T-helper 2 cell treated with Interferon-gamma antibody and Interleukin-4, amounts not matched to agents 100 ng/mL and 5 ng/mL, for 36 hours (primary cell): ENCODE results near the gene TMPRSS15. TPM values are rescaled to one million over a fixed set of nuclear protein-coding genes. Genes with fewer than 3 reads are reported as not detected.
"Not testable (repeated sequence)": the region's sequence is repeated elsewhere in the genome, so short reads cannot be mapped to it uniquely, and the experiment has no call there.

ENCODE experiments used
- intact Hi-C: fragments of 100-400 bp; cut with micrococcal nuclease; formaldehyde crosslinking; loops from one replicate; pipeline ENCODE4 v1.15.1; 2023
- total RNA-seq: library from RNA; stranded (reverse); gene quantifications from 2 replicates; pipeline ENCODE4 v1.2.3, GENCODE V29; 2022

Gene TMPRSS15
- not detected in 2 replicates for total RNA-seq

DNA sequence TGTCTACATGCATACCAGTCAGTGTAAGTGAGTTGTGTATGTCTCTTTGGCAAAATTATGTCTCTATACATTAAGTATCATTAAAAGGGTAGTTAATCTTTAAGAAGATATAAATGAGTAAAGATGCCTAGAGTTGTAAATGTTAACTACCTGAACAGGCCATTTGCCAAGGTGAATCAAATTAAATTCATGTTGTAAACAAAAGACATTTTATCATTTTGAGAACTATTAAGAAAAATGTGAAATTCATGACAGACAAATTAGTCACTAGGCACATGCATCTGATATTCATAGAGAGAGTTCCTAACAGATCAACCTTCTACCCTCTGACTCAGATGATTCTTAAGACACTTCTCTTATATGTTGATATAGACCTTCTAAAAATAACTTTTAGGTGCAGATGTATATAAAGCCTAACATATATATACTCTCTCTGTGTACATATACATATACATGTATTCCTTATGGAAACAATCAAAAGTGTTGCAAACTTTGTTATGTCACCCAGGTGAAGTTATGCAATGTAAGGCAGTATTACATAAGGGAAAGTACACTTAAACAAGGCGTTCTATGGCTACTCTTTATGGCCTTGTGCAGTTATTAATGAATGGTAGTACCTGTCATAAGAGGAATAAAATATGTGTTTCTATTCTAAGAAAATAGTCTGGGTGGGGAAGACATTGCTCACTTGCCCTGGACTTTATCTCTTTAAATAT lies at the start of gene TMPRSS15:
TMPRSS15 (minus strand) TSS at position 51 of the 716 bp plus-strand sequence. CDS start 163 bp downstream, outside the sequence.
- intact Hi-C loops = no loop called here

DNA sequence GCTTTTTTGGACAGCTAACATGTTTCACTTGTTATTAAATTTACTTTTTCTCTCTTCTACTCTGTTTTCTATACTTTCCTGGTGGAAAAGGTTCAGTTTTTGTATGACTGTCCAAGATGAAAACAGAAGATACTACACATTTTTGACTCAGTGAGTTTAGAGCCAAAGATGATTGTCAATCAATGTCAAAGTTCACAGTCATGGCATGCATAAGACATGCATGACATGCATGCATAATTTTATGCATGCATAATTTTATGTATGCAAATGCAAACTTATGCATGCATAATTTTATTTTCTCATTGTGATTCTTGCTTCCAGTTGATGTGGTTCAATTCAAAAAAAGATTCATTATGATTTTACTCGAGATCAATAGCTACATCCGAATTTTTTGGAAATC lies 48.1 kb upstream of the TMPRSS15 start:
- intact Hi-C loops = no loop called here

DNA sequence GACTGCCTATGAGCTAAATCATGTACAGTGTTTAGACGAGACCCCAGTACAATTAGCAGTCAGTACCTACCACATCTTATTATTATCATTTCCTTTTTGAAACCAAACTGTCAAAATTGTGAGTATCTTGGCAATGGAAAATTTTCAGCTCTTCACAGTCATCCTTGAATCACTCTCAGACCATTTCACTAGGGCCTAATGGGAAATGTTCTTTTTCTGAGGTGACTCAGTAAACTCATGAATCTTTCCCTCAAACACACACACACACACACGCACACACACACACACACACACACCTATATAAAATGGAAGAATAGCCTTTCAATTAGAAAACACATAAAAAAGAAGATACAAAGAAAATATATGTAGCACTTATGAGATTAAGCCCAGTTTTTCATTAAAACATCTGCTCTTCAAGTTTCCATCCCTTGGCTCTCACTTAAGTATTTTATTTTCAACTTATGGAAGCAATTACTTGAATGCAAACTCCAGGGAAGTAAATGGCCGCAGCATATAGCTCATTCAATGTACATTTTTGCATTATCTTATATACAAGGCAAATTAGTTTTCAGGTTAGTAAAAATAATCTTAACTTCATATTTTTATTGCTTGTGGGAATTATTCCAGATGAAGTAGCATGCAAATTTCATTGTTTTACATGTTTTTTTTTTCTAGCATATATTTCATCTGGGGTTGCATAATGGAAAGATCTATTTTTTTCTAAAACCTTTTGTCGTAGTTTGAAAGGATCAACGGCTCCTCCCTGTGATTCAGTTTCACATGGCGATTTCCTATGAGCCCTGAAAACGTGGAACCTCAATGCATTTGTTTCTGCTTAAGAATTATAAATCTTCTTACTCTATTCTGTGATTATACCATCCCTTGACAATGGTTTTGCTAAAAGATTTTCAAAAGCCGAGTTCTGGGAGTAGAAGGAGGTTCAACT lies 46.3 kb upstream of the TMPRSS15 start:
- intact Hi-C loops = no loop called here

- intact Hi-C loops = no loop called here
These were observed 40.1 kb upstream of the TMPRSS15 start for GRCh38 chr21:18443701-18444100.

- intact Hi-C loops = no loop called here
These were observed 39.5 kb upstream of the TMPRSS15 start for GRCh38 chr21:18443085-18443484.

DNA sequence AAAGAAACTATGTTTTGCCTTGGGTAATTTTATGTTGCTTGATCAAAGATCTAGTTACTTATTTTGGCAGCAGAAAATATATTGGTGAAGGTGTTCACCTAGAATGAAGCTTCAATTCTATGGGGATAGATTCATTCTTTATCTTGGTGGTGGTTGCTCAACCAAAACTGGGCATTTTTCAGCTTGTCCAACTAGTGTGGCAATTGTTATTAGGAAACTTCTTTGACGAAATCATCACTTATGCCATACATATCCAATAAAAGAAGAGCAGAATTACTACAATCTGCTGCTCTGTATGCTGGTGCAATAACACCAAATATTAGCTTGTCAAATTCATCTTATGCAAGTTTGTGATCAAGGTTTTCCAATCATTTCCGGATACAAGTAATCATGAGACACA lies 26.8 kb upstream of the TMPRSS15 start:
- intact Hi-C loops = no loop called here

DNA sequence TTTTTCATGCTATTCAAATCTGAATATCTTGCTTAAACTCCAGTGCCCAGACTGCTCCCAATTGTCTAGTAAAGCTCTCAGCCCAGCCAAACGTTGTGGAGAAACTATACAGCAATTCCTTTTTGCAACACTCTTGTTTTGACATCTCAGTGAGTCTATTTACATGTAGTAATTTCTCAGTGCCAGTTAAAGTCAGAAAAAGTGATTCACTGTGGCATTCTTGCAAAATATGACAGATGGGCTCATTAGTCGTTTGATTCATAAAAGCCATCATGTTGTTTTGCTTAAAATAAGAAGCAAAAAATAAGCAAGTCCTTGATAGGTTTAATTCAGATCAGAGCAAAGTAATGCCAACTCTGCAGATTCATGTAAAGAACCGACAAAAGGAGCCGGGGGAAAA lies 20.7 kb upstream of the TMPRSS15 start:
- intact Hi-C loops = no loop called here

DNA sequence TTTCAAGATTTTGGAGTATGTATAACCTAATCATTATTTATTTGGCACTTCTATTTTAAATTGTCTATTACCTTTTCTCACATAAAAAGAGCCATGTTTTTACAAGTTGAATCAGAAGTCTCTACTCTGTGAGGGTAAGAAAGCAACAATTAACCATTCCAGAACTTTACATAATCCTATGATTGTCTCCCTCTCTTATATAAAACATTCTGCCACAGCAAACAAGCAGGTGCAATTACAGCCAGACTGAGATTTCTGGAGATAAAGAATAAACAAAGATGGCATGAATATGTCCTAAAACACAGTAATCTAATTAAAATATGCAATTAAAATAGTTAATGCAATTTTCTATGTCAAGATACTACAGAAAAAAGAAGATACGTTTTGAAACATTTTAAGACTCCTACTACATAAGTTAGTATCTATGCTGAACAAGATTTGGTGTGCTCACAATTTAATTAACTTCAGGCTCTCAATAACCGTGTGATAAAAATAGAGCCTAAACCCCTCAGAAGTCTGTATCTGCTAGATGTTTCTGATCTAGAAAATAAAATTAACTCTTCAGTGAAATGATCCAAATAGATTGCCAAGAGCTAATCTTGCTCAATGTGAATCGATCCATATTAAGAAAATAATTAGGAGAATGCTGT lies 13.7 kb upstream of the TMPRSS15 start:
- intact Hi-C loops = no loop called here

DNA sequence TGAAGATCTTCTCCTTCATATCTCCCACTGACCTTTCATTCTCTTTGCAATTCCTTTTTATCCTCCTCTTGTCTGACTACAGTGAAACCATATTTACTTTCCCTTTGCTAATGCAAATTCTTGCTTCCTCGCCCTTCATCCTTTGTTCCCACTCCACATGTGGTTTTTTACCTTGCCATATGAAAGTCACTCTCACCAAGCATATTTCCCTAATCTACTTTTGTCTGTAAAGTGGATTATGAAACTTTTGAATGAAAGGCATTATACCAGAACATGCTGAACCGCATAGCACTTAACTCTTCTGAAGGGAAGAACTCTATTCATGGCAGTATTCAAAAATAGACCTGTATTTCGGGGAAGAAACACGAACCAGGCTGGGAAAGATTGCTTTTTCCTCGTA lies 8.0 kb upstream of the TMPRSS15 start:
- intact Hi-C loops = no loop called here

DNA sequence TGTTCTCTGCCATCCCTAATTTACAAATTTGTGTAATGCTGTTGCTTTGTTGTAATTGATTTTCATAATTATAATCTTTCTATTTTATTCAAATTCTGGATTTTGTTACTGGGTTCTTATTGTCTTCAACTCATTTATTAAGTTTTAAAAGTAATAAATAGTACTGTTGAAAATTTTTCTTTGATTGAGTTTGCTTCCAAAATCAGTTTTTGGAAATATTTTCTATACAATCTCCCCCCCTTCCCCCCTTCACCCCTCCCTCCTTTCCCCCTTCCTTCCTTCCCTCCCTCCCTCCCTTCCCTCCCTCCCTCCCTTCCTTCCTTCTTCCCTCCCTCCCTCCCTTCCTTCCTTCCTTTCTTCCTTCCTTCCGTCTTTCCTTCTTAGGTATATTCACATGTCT lies 6.0 kb upstream of the TMPRSS15 start:
- intact Hi-C loops = no loop called here

DNA sequence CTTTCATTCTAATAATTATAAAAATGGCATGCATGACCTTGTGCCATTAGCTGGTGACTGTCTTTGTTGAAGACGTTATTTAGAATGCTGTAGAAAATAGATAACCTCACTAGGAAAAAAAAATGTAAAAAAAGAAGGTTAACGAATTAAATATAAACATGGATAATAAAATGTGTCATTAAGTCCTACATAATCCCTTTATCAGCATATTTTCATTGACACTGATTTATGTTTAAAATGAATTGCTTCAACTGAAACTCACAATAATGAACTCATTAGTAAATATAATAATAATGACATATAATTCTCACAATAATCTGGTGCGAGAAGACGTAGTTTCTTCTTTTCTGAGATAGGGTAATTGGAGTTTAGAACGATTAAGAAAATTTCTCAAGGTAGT lies 4.7 kb downstream of the TMPRSS15 start:
- intact Hi-C loops = no loop called here

- intact Hi-C loops = no loop called here
These were observed 15.6 kb downstream of the TMPRSS15 start for GRCh38 chr21:18387994-18388393.

GRCh38 chr21:18384771-18385170 lies 18.8 kb downstream of the TMPRSS15 start:
- intact Hi-C loops = no loop called here

GRCh38 chr21:18382934-18383619 lies 20.5 kb downstream of the TMPRSS15 start:
- intact Hi-C loops = not testable (repeated sequence)

DNA sequence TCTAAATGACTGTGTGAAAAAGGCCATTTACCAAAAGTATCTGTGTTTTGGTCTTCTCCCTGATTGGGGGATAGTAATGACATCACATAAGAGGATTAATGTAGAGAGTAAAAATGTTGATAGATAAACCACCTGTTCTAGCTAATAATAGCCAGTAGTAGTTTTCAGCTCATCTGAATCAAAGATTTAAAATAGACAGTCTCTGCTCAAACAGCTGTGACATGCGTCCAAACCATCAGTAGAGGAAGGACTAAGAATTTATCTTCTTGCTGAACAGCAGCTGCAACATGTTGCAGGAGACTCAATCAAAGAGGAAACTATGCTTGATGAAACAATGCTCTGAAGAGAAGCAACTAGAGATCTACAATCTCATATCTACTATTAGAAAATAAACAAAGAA lies 21.4 kb downstream of the TMPRSS15 start:
- intact Hi-C loops = no loop called here

GRCh38 chr21:18373606-18374005 lies 30.0 kb downstream of the TMPRSS15 start:
- intact Hi-C loops = no loop called here

DNA sequence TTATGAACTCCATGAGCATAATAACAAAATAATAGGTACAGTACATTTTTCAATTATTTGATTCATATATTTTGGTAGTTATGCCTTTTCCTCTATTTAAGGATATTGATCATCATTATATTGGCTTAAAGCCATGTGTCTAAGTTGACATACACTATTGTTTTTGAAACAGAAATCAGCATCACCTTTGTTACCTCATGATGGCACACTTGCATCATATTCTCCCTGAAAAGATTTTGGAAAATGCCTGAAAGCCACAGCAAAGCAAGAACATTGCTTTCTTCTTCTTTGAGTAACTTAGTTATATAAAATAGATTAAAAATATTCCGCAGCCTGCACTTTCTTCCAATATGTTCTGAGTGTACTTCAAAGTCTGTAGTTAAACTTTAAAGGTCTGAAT lies 33.3 kb downstream of the TMPRSS15 start:
- intact Hi-C loops = no loop called here

GRCh38 chr21:18369115-18369514 lies 34.5 kb downstream of the TMPRSS15 start:
- intact Hi-C loops = no loop called here

DNA sequence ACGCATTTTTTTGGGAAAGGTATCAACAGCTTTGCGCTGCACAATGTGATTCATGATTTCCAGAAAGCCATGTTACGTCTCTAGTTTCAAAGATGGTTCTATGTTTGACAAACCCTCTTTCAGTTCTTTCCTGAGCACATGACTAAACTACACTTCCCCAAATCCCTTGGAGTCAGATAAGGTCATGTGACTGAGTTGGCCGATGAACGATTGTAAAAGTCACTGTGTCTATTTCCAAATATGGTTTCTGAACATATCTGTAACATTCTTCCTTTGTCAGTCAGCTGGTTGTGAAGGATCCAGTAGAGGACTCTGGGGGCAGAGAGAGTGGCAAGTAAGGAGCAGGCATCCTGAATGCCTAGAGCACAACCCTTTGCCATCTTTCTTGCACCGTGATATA lies 35.4 kb downstream of the TMPRSS15 start:
- intact Hi-C loops = no loop called here

GRCh38 chr21:18356801-18357200 lies 46.8 kb downstream of the TMPRSS15 start:
- intact Hi-C loops = no loop called here

DNA sequence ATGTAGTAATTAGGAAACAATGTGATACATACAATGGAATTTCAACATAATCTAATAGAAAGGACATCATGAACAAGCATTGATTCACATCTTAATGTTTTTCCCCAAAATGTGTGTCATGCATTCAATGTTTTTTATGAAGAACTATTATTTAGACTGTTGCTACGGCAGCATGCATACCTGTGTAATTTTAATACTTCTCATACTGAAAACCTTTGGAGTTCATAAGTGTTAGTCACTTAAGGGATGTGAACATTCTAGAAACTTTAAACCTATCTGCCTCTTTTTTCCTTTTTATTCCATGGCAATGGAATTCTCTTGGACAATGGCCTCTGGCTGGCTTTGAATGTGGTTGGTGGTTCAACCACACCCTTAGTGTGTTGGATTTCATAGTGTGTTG lies 48.6 kb downstream of the TMPRSS15 start:
- intact Hi-C loops = no loop called here
